IMR-90 (cell line): ENCODE data around the gene CIC. TPM values are rescaled to one million over a fixed set of nuclear protein-coding genes. Genes with fewer than 3 reads are reported as not detected.

Experiments used
- ATAC-seq: fragments of 200-7000 bp; cut with Tn5 transposase; 2 replicates; pipeline ENCODE4 v1.9.1; 2020; ENCODE audit warnings: low read depth, mild to moderate bottlenecking, moderate library complexity
- BruUV-seq: library from RNA; stranded (reverse); fragments of 400-500 nt; replicated peaks from 2 replicates; lab custom pipeline; 2021; lab: Mats Ljungman, UMichigan
- CTCF ChIA-PET: fragments of 300-600 bp; formaldehyde crosslinking; extraction: SDS; loops from one replicate; lab custom pipeline; 2021; ENCODE audit warnings: antibody characterized with exemption; lab: Yijun Ruan, JAX
- POLR2A ChIA-PET: fragments of 300-600 bp; sonication (Branson Sonifier 250); formaldehyde crosslinking; loops from one replicate; lab custom pipeline; 2022; ENCODE audit warnings: antibody characterized with exemption; ENCODE audit not compliant: unreplicated experiment; lab: Charles Lee
- DNase-seq: peaks from one replicate; pipeline ENCODE4 v3.0.0; 2013
- H2AFZ ChIP-seq: replicated peaks from 2 replicates; pipeline ENCODE3; 2013; ENCODE audit warnings: low read length, mild to moderate bottlenecking; ENCODE audit not compliant: poor library complexity
- H2AK5ac ChIP-seq: 2 replicates; pipeline ENCODE4 v1.6.1; 2013; ENCODE audit warnings: low read depth, low read length, inconsistent platforms
- H2AK9ac ChIP-seq: replicated peaks from 2 replicates; pipeline ENCODE3; 2013; ENCODE audit warnings: mild to moderate bottlenecking, low read depth, low read length, moderate library complexity; ENCODE audit not compliant: poor library complexity
- H2BK120ac ChIP-seq: 2 replicates; pipeline ENCODE4 v1.6.1; 2013; ENCODE audit warnings: low read depth, low read length, inconsistent platforms
- H2BK15ac ChIP-seq: 3 replicates; pipeline ENCODE4 v1.6.1; 2013; ENCODE audit warnings: low read depth, low read length, inconsistent platforms
- H2BK20ac ChIP-seq: 2 replicates; pipeline ENCODE4 v1.6.1; 2013; ENCODE audit warnings: low read depth, mild to moderate bottlenecking, inconsistent platforms, low read length, moderate library complexity
- H2BK5ac ChIP-seq: 2 replicates; pipeline ENCODE4 v1.6.1; 2013; ENCODE audit warnings: mild to moderate bottlenecking, low read depth, low read length, inconsistent platforms; ENCODE audit not compliant: poor library complexity, severe bottlenecking
- H3K14ac ChIP-seq: replicated peaks from 2 replicates; pipeline ENCODE4 v1.6.1; 2013; ENCODE audit warnings: low read depth, low read length, inconsistent platforms
- H3K18ac ChIP-seq: 2 replicates; pipeline ENCODE4 v1.6.1; 2013; ENCODE audit warnings: low read depth, low read length, control low read depth
- H3K23ac ChIP-seq: 2 replicates; pipeline ENCODE4 v1.6.1; 2013; ENCODE audit warnings: low read depth, low read length, inconsistent platforms
- H3K27ac ChIP-seq: 2 replicates; pipeline ENCODE4 v1.5.1; 2013; ENCODE audit warnings: mild to moderate bottlenecking, control low read depth, low read length; ENCODE audit not compliant: insufficient read depth
- H3K27me3 ChIP-seq: 2 replicates; pipeline ENCODE4 v1.6.1; 2013; ENCODE audit warnings: low read length; ENCODE audit not compliant: control insufficient read depth, insufficient read depth
- H3K36me3 ChIP-seq: 2 replicates; pipeline ENCODE4 v1.6.1; 2013; ENCODE audit warnings: low read length, mixed read lengths; ENCODE audit not compliant: control insufficient read depth, insufficient read depth
- H3K4ac ChIP-seq: 2 replicates; pipeline ENCODE4 v1.6.1; 2013; ENCODE audit warnings: low read depth, low read length, inconsistent platforms
- H3K4me1 ChIP-seq: 2 replicates; pipeline ENCODE4 v1.6.1; 2013; ENCODE audit warnings: low read length, mixed read lengths; ENCODE audit not compliant: control insufficient read depth, insufficient read depth
- H3K4me2 ChIP-seq: 2 replicates; pipeline ENCODE4 v1.6.1; 2013; ENCODE audit warnings: low read depth, mild to moderate bottlenecking, control low read depth, low read length, moderate library complexity
- H3K4me3 ChIP-seq: 2 replicates; pipeline ENCODE4 v1.5.1; 2013; ENCODE audit warnings: low read depth, mild to moderate bottlenecking, control low read depth, low read length, moderate library complexity; ENCODE audit not compliant: insufficient read depth
- H3K56ac ChIP-seq: 2 replicates; pipeline ENCODE4 v1.6.1; 2013; ENCODE audit warnings: low read length, inconsistent platforms; ENCODE audit not compliant: insufficient read depth; ENCODE audit errors: extremely low read depth
- H3K79me1 ChIP-seq, 2 experiments: 2 replicates each; pipeline ENCODE4 v1.6.1; 2013; ENCODE audit warnings: low read length in 2 of 2, inconsistent platforms in 1 of 2, low read depth in 1 of 2
- H3K9ac ChIP-seq: 2 replicates; pipeline ENCODE4 v1.6.1; 2013; ENCODE audit warnings: low read depth, low read length, control low read depth
- H3K9me1 ChIP-seq: 2 replicates; pipeline ENCODE4 v1.6.1; 2013; ENCODE audit warnings: low read length, inconsistent platforms; ENCODE audit not compliant: insufficient read depth
- H3K9me3 ChIP-seq: 2 replicates; pipeline ENCODE4 v1.6.1; 2013; ENCODE audit warnings: low read length; ENCODE audit not compliant: control insufficient read depth, insufficient read depth
- H4K20me1 ChIP-seq: 2 replicates; pipeline ENCODE4 v1.6.1; 2013; ENCODE audit warnings: low read length, inconsistent platforms; ENCODE audit not compliant: insufficient read depth
- H4K5ac ChIP-seq: 2 replicates; pipeline ENCODE4 v1.6.1; 2013; ENCODE audit warnings: mild to moderate bottlenecking, low read depth, low read length, control low read depth
- H4K8ac ChIP-seq, 2 experiments: 2 replicates each; pipeline ENCODE4 v1.6.1; 2013; ENCODE audit warnings: low read depth in 2 of 2, low read length in 2 of 2, control low read depth in 1 of 2, inconsistent platforms in 1 of 2
- H4K91ac ChIP-seq: 2 replicates; pipeline ENCODE4 v1.6.1; 2013; ENCODE audit warnings: low read depth, low read length, inconsistent platforms; ENCODE audit not compliant: insufficient read depth
- BHLHE40 ChIP-seq: fragments of 150-350 bp; IDR thresholded peaks from 2 replicates; pipeline ENCODE4 v1.6.1; 2016; ENCODE audit warnings: mild to moderate bottlenecking, low read depth, low read length
- CEBPB ChIP-seq: IDR thresholded peaks from 2 replicates; pipeline ENCODE4 v1.6.1; 2012; ENCODE audit warnings: low read depth, low read length, improper control_type of control experiment
- CHD1 ChIP-seq: IDR thresholded peaks from 2 replicates; pipeline ENCODE4 v1.6.1; 2012; ENCODE audit warnings: low read depth, low read length, improper control_type of control experiment
- FOS ChIP-seq: fragments of 150-350 bp; IDR thresholded peaks from 2 replicates; pipeline ENCODE4 v1.6.1; 2016; ENCODE audit warnings: low read depth, low read length
- MAFK ChIP-seq: IDR thresholded peaks from 2 replicates; pipeline ENCODE4 v1.6.1; 2012; ENCODE audit warnings: low read depth, low read length, improper control_type of control experiment
- MAZ ChIP-seq: IDR thresholded peaks from 2 replicates; pipeline ENCODE4 v1.6.1; 2012; ENCODE audit warnings: low read depth, mild to moderate bottlenecking, low read length, improper control_type of control experiment, moderate library complexity, borderline replicate concordance
- MXI1 ChIP-seq: IDR thresholded peaks from 2 replicates; pipeline ENCODE4 v1.6.1; 2012; ENCODE audit warnings: low read depth, mild to moderate bottlenecking, low read length, moderate library complexity, borderline replicate concordance
- NFE2L2 ChIP-seq: fragments of 150-350 bp; IDR thresholded peaks from 2 replicates; pipeline ENCODE4 v1.6.1; 2016; ENCODE audit warnings: low read depth, mild to moderate bottlenecking, low read length
- POLR2A ChIP-seq: IDR thresholded peaks from 2 replicates; pipeline ENCODE4 v1.6.1; 2012; ENCODE audit warnings: mild to moderate bottlenecking, low read depth, low read length
- RAD21 ChIP-seq: IDR thresholded peaks from 2 replicates; pipeline ENCODE4 v1.6.1; 2012; ENCODE audit warnings: low read length, improper control_type of control experiment
- RCOR1 ChIP-seq: IDR thresholded peaks from 2 replicates; pipeline ENCODE4 v1.6.1; 2012; ENCODE audit warnings: mild to moderate bottlenecking, low read length, improper control_type of control experiment; ENCODE audit not compliant: insufficient replicate concordance
- RFX5 ChIP-seq: IDR thresholded peaks from 2 replicates; pipeline ENCODE4 v1.8.0; 2012; ENCODE audit warnings: low read depth, mild to moderate bottlenecking, low read length, moderate library complexity
- SMC3 ChIP-seq: fragments of 150-350 bp; IDR thresholded peaks from 2 replicates; pipeline ENCODE4 v1.6.1; 2016; ENCODE audit warnings: low read depth, mild to moderate bottlenecking, antibody characterized with exemption, low read length, moderate library complexity
- whole genome bisulfite sequencing, 2 experiments: methylation state at CpG; one replicate each; pipeline versions ENCODE4 v1.1.5 to v1.1.7; 2013; ENCODE audit warnings: missing lambda C conversion rate in 2 of 2; ENCODE audit not compliant: insufficient read length in 1 of 2; ENCODE audit errors: extremely low coverage in 2 of 2; 5-methylcytosine and 5-hydroxymethylcytosine counted together
- dilution Hi-C: fragments of 300-500 bp; cut with HindIII; formaldehyde crosslinking; loops from one replicate; pipeline ENCODE4 v1.14.3; 2018; ENCODE audit warnings: low sequenced_read_pairs; ENCODE audit not compliant: unreplicated experiment
- in situ Hi-C: fragments of 300-500 bp; cut with MboI; formaldehyde crosslinking; loops from 3 replicates; pipeline ENCODE4 v1.14.3; 2019; ENCODE audit warnings: low sequenced_read_pairs, inconsistent platforms, mixed read lengths
- intact Hi-C: fragments of 100-400 bp; cut with micrococcal nuclease; formaldehyde crosslinking; loops from 2 replicates; pipeline ENCODE4 v1.10.0; 2022
- polyA plus RNA-seq, 3 experiments: library from polyadenylated mRNA; depleted of rRNA; stranded (reverse); fragments of >200 nt; gene quantifications; 2 replicates each; pipeline ENCODE4 v1.2.3, GENCODE V29; 2012; ENCODE audit warnings: low replicate concordance in 1 of 3
- total RNA-seq: library from RNA; depleted of rRNA; stranded (reverse); fragments of >200 nt; gene quantifications from 2 replicates; pipeline ENCODE4 v1.2.3, GENCODE V29; 2012
- TF ChIP-seq, protein P1 (sequence below): fragments of 150-350 bp; IDR thresholded peaks from 2 replicates; pipeline ENCODE4 v1.6.1; 2017; ENCODE audit warnings: mild to moderate bottlenecking, antibody characterized with exemption, low read length, low read depth
- TF ChIP-seq, protein P2 (sequence below): conservative IDR thresholded peaks from 2 replicates; pipeline ENCODE4 v1.5.1; 2012; ENCODE audit warnings: mild to moderate bottlenecking, low read depth, low read length, improper control_type of control experiment
- TF ChIP-seq, protein P3 (sequence below): fragments of 150-350 bp; IDR thresholded peaks from 2 replicates; pipeline ENCODE4 v1.6.1; 2016; ENCODE audit warnings: low read depth, mild to moderate bottlenecking, low read length, moderate library complexity, borderline replicate concordance

The CIC gene
- total and polyA plus RNA-seq, 2 of the 4 experiments (the other 2 are of a cell fraction), result 1.8 to 23.2 TPM

DNA sequence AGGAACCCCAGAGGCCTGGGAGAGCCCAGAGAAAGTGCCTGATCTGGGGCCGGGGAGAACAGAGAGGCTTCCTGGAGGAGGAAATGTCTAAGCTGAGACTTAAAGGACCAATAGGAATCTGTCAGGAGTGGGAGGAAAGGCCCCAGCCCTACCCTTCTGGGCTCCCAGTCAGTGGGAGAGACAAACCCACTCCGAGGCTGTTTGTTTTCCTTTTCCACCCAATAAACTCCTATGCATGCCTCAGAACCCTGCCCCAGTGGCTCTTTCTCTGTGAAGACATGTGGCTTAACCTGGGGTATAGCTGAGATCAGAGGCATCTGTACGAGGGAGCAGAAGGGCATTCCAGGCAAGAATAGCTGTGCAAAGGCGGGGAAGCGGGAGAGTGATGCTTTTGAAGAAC is 58.3 kb downstream of the CIC start:
- no peak overlapping the region for H3K56ac ChIP-seq
- no CpG with 5 or more reads among the region's 5 CpGs for WGBS, 2 experiments
- ATAC-seq (no peak), DNase-seq (no peak)
- ChIA-PET CTCF (no interaction called here), POLR2A (no interaction called here)
- H2AK5ac ChIP-seq, result no peak overlapping the region
- H3K23ac ChIP-seq, result no peak overlapping the region
- H2BK15ac ChIP-seq, result no peak overlapping the region
- H3K79me1 ChIP-seq, result peaks cover 16 to 56% of the 10 kb centered on the region in 2 experiments
- no peak overlapping the region for H2AK9ac ChIP-seq
- in situ Hi-C loops, result loop anchor here (10.0 kb wide), 1 partner anchor 193 kb away; the partner anchor contains the start of gene POU2F2
- H2BK20ac ChIP-seq, result no peak overlapping the region
- H3K4me2 ChIP-seq, result no peak overlapping the region
- no peak overlapping the region for H2BK5ac ChIP-seq
- H3K14ac ChIP-seq, result no peak overlapping the region
- TF ChIP-seq, protein P1, sequence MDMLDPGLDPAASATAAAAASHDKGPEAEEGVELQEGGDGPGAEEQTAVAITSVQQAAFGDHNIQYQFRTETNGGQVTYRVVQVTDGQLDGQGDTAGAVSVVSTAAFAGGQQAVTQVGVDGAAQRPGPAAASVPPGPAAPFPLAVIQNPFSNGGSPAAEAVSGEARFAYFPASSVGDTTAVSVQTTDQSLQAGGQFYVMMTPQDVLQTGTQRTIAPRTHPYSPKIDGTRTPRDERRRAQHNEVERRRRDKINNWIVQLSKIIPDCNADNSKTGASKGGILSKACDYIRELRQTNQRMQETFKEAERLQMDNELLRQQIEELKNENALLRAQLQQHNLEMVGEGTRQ, result no peak
- TF ChIP-seq FOS (no peak), SMC3 (no peak), BHLHE40 (no peak), CHD1 (no peak), RAD21 (no peak), NFE2L2 (no peak), MAZ (no peak), POLR2A (no peak), RCOR1 (no peak), CEBPB (no peak), MXI1 (no peak), MAFK (no peak), RFX5 (no peak)
- TF ChIP-seq, protein P2, sequence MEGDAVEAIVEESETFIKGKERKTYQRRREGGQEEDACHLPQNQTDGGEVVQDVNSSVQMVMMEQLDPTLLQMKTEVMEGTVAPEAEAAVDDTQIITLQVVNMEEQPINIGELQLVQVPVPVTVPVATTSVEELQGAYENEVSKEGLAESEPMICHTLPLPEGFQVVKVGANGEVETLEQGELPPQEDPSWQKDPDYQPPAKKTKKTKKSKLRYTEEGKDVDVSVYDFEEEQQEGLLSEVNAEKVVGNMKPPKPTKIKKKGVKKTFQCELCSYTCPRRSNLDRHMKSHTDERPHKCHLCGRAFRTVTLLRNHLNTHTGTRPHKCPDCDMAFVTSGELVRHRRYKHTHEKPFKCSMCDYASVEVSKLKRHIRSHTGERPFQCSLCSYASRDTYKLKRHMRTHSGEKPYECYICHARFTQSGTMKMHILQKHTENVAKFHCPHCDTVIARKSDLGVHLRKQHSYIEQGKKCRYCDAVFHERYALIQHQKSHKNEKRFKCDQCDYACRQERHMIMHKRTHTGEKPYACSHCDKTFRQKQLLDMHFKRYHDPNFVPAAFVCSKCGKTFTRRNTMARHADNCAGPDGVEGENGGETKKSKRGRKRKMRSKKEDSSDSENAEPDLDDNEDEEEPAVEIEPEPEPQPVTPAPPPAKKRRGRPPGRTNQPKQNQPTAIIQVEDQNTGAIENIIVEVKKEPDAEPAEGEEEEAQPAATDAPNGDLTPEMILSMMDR, result no peak
- TF ChIP-seq, protein P3, sequence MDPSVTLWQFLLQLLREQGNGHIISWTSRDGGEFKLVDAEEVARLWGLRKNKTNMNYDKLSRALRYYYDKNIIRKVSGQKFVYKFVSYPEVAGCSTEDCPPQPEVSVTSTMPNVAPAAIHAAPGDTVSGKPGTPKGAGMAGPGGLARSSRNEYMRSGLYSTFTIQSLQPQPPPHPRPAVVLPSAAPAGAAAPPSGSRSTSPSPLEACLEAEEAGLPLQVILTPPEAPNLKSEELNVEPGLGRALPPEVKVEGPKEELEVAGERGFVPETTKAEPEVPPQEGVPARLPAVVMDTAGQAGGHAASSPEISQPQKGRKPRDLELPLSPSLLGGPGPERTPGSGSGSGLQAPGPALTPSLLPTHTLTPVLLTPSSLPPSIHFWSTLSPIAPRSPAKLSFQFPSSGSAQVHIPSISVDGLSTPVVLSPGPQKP, result no peak
- dilution Hi-C loops, result no loop called here
- no peaks in the 10 kb centered on the region for H3K9me3 ChIP-seq
- H2AFZ ChIP-seq, result no peak overlapping the region
- intact Hi-C loops, result no loop called here
- no peak overlapping the region for H4K91ac ChIP-seq
- H3K9me1 ChIP-seq, result peaks cover 2% of the 10 kb centered on the region; the same call in 1 of the 2 replicates
- no peaks in the 10 kb centered on the region for H3K36me3 ChIP-seq
- no TSS peak for BruUV-seq
- peaks cover 4% of the 10 kb centered on the region for H3K4me1 ChIP-seq
- H3K9ac ChIP-seq, result no peak overlapping the region
- H2BK120ac ChIP-seq, result no peak overlapping the region
- H3K4ac ChIP-seq, result no peak overlapping the region
- H4K20me1 ChIP-seq, result peaks cover 18% of the 10 kb centered on the region; the same call in 1 of the 2 replicates
- no peak overlapping the region for H3K27ac ChIP-seq
- peaks cover 19% of the 10 kb centered on the region for H3K27me3 ChIP-seq
- no peak overlapping the region for H4K8ac ChIP-seq
- no peak overlapping the region for H3K18ac ChIP-seq
- no peak overlapping the region for H4K5ac ChIP-seq
- no peak overlapping the region for H3K4me3 ChIP-seq
